Hematopoietic multipotent progenitor cell (in vitro differentiated cells): ENCODE results near the gene SLC48A1. TPM values are rescaled to one million over a fixed set of nuclear protein-coding genes. Genes with fewer than 3 reads are reported as not detected.
A peak's percentile ranks its signal among the peaks of the same experiment; 100 is the strongest.

Experiments used
- DNase-seq, 3 donors: peaks; one replicate each; pipeline ENCODE4 v3.0.0-alpha.2; 2011 to 2015; ENCODE audit warnings: low read depth in 2 of 3, low spot score in 2 of 3
- total RNA-seq: library from RNA; depleted of rRNA; stranded (reverse); fragments of >200 nt; gene quantifications from one replicate; pipeline ENCODE4 v1.2.3, GENCODE V29; 2012

SLC48A1 gene
- total RNA-seq, 1 donor, result 35.8 TPM

GRCh38 chr12:47744005-47744651 is 28.9 kb upstream of the SLC48A1 start:
- peak in 2 of 3 donors; percentile 28 to 30 for DNase-seq

DNA sequence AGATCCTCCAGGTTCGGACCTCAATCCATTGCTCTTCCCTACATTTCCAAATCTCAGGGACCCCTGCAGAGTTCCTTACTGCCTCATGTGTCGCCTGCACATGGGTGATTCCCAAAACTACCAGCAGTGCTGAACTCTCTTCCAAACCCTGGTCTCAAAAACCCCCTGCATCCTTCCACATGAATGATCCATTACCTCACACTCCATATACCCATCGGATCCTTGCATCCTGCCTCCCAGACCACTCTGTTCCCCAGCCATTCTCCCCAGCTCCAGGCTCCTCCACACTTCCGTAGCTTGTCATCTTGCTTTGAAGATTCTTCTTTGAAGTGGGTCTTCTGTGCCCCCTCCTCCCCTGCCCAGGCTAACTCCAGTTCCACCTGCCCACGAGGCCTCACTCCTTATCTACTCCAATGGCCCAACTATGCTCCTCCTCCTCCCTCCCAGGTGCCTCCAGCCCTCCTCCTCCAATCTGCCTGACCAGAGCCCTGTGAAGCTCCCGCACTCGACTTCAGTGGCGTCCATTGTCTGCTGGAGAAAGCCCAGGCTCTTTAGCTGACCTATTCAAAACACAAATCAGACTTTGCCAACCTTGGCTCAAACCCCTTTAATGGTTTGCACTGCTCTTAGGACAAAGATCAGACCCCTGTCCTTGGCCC is 28.1 kb upstream of the SLC48A1 start:
- no peak for DNase-seq

DNA sequence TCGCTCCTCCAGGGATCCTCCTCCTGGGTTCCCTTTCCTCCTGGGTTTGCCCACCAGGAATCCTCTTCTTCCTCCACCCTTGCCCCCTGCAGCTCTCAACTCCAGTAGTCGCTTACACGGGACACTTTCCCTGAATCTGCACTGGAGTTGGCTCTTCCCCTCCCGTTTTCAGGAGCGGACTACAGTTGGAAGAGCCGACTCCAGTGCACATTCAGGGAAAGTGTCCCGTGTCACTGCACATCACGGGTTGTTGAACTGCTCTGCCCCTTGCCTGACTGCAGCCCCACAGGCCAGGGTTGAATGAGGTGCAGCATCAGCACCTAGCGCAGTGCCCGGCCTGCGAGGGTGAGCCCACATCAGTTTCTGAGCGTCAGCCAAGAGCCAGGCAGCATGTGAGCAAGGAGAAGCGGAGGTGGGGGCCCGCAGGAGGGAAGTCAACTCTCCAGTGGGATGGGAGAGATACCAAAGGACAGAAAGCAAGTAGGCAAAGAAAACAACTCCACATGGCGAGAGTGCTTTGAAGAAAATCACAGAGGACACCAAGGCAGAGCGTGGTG is 27.5 kb upstream of the SLC48A1 start:
- DNase-seq, result no peak

- DNase-seq, result no peak
Observed at GRCh38 chr12:47746073-47746472, 27.0 kb upstream of the SLC48A1 start.

DNA sequence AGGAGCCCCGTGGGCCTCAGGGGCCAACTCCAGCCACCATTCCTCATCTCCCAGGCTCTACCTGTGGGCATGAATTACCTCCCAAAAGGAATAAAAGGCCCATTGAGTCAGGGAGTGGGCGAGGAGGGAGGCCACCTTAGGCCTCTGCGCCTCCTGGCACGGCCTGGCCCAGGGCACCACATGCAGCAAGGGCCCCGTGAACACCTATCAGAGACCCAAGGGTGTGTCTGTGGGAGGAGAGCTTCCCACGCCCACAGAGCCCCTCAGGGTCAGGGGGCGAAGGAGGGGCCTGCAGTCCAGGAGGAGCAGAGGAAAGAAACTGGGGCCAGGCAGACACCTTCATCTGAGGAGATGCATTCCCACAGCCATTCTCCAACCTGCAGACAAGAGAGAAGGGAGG is 26.5 kb upstream of the SLC48A1 start:
- DNase-seq, result no peak

DNA sequence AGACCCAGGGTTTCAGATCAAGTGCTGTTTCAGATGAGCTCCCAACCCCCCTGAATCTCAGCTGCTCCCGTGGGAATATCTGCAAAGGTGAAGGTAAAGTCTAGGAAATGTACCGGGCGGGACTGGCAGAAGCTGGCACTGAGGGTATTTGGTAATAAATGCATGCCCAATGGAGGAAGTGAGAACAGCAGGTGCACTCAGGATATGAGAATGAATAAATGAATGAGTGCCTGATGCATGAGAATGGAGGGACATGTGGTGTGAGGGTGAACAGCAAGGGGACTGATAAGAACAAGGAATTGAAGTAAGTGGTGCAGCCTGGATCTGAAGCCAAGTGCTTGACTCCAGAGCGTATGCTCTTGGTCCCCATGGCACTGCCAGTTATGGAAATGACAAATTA is 25.9 kb upstream of the SLC48A1 start:
- DNase-seq, result peak in 1 of 3 donors; percentile 8

- no peak for DNase-seq
Observed at GRCh38 chr12:47747596-47748506, 25.2 kb upstream of the SLC48A1 start.

- no peak for DNase-seq
Observed at GRCh38 chr12:47748507-47748828, 24.6 kb upstream of the SLC48A1 start.

- DNase-seq, result no peak
Observed at GRCh38 chr12:47748899-47749298, 24.1 kb upstream of the SLC48A1 start.

- no peak for DNase-seq
Observed at GRCh38 chr12:47750229-47750798, 22.7 kb upstream of the SLC48A1 start.

DNA sequence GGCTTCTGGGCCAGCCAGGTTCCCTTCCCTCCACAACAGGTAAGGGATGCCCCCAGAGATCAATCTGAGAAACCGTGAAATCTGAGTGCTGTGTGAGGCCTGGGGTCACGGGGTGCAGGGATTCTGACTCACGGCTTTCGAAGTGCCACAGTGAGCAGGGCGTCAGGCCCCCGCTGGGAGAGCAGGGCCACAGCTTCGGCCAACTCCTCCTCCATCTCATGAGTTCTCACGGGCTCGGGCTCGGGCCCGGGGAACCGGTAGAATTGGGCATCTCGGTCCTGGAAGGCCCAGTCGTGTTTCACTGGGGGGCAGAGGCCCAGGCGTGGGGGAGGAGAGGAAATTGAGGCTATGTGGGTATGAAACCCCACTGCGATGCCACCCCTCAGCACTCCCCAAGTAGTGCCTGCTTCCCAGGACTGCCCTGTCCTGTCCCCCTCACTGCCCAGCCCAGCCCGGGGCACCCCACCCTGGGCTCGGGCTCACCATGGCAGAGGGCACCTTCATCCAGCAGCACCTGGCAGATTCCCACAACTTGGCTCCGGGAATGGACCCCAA is 22.0 kb upstream of the SLC48A1 start:
- DNase-seq, result no peak

- no peak for DNase-seq
Observed at GRCh38 chr12:47751561-47751960, 21.5 kb upstream of the SLC48A1 start.

DNA sequence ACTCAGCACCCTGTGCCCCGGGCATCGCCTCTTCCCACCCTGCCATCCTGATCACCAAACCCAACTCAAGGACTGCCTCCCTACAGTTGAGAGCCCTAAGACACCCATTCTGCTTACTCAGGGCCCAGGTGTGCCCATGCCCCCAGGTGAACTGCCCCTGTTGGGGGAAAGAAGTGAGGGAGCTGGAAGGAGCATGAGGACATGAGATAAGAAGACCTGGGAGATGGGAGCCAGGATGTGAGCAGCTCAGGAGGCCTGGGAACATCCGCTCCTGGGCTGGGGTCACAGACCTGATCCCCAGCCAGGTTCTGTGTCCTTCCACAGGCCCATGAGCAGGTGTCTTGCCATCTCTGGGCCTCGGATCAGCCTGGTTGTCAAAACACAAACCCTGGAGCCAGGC is 20.9 kb upstream of the SLC48A1 start:
- no peak for DNase-seq

GRCh38 chr12:47752552-47752951 is 20.5 kb upstream of the SLC48A1 start:
- DNase-seq, result no peak

GRCh38 chr12:47753021-47754001 is 19.7 kb upstream of the SLC48A1 start:
- no peak for DNase-seq

DNA sequence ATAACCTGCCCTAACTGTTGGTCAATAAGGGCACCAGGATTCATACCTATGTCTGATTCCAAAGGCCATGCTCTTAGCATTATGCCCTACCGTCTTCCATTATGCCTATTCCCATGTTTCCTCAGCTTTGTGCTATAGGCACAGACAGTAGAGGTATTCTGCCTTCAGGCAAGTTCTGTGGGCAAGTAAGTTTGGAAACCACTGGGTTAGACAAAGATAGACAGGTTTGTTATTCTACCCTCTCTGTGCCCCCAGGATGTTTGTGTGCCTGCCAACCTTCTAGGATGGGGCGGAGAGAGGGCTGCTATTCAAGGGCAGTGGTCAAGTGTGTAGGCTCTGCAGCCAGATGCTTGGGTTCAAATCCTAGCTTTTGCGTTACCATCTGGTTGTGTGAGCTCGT is 18.9 kb upstream of the SLC48A1 start:
- DNase-seq, result no peak

DNA sequence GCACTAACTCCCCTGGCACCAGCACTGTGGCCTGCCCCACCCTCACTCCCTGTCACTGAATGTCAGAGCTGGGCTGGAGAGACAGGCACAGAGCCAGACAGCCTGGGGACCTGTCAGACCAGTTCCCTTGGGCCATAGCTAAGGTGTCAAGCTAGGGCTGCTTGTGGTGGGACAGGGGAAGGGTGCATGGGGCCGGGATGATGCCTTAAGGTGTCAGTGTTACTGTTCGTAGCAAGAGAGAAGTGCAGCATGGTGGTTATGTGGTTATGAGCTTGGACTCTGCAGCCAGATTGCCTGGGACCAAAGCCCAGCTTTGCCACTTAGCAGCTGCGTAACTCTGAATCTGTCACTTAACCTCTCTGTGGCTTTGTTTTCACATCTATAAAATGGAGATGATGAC is 18.2 kb upstream of the SLC48A1 start:
- DNase-seq, result no peak

- no peak for DNase-seq
Observed at GRCh38 chr12:47755655-47756562, 17.1 kb upstream of the SLC48A1 start.
